T-helper 2 cell treated with Interferon-gamma antibody and Interleukin-4, amounts not matched to agents 100 ng/mL and 5 ng/mL, for 36 hours (primary cell): ENCODE measurements around the gene SDK1. TPM values are rescaled to one million over a fixed set of nuclear protein-coding genes. Genes with fewer than 3 reads are reported as not detected.

Experiments
- intact Hi-C: fragments of 100-400 bp; cut with micrococcal nuclease; formaldehyde crosslinking; loops from one replicate; pipeline ENCODE4 v1.15.1; 2023
- total RNA-seq: library from RNA; stranded (reverse); gene quantifications from 2 replicates; pipeline ENCODE4 v1.2.3, GENCODE V29; 2022

SDK1 gene
- total RNA-seq, 1 donor from 2014 or later, result 0.09 TPM

DNA sequence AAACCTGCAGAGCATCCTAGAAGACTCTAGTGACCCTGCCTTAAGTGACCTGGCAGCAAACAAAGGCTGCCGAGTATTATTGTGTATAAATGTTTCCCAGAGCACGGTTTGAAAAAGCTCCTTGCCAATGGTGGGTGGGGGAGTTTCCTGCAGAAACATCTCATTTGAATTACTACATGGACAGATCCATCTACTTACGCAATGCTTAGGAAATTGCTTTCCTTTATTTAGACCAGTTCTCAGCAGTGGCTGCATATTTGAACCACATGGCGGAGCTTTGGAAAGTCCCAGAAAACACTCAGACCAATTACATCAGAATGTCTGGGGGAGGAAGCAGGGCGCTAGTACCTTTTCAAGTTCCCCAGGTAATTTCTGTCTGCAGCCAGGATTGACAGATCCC, 560.9 kb downstream of the SDK1 start:
- intact Hi-C loops, result no loop called here

DNA sequence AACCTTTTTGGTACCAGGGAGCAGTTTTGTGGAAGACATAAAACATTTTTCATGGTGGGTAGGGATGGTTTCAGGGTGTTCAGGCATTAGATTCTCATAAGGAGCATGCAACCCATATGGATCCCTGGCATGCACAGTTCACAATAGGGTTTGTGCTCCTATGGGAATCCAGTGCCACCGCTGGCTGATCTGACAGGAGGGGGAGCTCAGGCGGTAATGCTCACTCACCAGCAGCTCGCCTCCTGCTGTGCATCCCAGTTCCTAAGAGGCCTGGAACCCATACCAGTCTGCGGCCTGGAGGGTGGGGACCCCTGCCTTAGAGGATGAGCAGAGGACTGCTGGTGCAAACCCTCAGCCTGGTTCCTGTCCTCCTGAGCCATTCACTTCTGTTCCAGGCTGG, 561.7 kb downstream of the SDK1 start:
- intact Hi-C loops, result no loop called here

DNA sequence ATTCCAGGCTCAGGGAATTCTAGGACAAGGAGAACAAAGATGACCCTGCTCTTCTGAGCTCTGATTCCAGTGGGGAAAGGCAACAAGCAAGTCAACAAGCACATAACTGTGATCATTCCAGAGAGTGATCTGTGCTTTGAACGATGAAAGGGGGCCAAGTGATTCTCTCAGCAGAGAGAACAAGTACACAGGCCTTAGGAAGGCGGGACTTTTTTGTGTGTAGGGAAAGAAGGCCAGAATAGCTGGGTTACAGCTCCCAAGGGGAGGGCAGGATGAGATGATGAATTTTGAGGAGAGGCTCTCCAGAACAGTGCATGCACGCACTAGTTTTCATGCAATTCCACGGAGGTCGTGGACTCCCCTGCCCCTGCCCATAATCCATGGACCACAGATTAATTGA, 565.2 kb downstream of the SDK1 start:
- intact Hi-C loops, result no loop called here

DNA sequence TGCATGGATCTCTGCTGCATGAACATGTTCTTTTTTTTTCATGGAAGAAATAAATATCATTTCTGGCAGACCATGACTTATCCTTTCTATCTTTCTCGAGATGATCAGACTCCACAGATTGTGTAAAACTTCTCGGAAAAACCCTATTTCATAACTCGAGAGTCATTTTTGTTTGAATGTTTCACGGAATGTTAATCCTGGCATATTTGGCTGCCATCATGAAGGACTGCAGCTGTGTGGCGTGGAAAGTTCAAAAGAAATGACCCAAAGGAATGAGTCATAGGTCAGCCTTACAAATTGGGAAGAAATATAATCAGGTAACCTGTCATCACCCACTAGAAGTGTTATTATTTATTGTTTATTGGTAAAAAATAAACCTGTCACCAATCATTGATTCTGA, 566.8 kb downstream of the SDK1 start:
- intact Hi-C loops, result no loop called here

- intact Hi-C loops, result no loop called here
Measured at GRCh38 chr7:3879355-3880075, 578.5 kb downstream of the SDK1 start.

DNA sequence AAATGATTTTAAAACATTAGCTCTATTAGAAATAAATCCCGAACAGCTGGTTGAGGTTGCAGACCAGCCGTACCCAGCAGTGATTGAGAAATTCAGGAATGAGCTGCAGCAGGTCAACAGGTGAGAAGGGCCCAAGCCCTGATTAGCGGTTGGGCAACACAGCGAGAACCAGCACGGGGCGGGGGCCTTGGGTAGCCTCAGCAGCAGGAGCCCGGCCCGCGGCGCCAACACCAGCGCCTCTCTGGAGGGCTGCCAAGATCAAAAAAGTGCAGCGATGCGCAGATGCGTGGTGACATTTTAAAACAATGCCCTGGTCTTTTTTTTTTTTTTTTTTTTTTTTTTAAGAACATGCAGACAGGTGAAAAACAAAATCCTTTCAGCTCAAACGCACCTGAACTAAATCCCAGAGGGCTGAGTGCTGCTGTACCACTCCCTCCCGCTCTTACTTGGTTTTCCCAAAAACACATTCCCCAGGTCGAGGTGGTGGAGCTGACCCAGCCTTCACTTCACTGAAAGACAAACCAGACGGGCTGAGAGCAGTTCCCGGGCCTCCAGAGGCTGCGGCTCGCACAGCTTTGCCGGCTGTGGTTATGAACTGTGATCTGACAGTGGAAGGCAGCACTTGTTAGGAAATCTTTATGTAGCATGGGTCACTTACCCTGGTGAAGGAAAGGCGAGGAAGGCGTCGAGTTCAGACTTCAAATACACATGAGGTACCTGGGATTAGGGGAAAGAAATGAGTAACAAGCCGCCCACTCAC, 579.4 kb downstream of the SDK1 start:
- intact Hi-C loops, result no loop called here

- intact Hi-C loops, result no loop called here
Measured at GRCh38 chr7:3882782-3883181, 581.7 kb downstream of the SDK1 start.

GRCh38 chr7:3884543-3884942, 583.5 kb downstream of the SDK1 start:
- intact Hi-C loops, result no loop called here

GRCh38 chr7:3887096-3887690, 586.1 kb downstream of the SDK1 start:
- intact Hi-C loops, result no loop called here

DNA sequence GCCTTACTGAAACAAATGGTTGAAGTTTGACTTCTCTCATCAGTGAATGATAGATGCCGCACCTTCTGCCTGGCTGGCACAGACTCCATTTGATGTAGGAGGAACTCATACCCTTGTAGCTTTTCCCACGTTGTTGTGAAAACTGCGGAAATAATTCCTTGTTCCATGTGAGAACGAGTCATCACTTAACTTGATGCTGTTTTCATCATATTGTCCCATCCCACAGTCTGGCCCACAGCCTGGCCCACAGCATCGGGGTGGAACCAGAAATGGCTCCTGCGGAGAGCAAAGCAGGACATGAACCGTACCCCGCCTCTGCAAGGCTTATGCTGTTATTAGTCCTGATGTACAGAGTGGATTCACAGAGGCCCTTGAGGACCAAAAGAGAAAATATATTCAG, 587.0 kb downstream of the SDK1 start:
- intact Hi-C loops, result no loop called here

DNA sequence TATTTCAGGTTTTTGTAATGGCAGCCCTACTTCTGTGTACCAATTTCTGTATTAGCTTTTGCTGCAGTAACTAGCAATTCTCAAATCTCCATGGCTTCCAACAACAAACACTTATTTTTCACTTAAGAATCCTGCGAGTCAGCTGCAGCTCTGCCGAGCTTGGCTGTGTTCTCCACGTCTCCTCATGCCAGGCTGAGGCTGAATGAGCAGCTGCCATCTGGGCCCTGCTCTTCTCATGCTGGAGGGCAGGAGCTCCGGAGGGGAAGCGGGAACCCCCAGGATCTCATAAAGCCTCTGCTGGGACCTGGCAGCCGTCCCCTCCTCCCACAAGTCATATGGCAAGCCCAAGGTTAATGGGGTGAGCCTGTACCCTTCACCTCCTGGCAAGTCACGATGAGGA, 591.1 kb downstream of the SDK1 start:
- intact Hi-C loops, result no loop called here

DNA sequence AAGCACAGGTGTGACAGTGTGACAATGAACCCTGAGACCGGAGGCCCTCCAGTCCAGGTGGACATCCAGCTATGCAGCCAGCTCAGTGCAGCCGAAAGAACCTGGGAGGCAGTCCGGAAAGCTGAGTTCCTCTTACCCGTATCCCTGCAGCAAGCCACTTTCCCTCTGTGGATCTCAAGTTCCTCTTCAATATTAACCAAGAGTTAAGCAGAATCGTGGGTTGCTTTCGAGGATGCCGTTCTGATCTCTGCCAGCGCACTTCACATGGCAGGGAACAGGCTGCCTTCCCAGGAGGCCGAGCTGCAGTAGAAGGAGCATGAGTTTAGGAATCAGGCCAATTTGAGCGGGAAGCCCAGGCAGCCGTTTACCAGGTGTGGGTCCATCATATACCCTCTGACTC, 591.6 kb downstream of the SDK1 start:
- intact Hi-C loops, result no loop called here

GRCh38 chr7:3893151-3893788, 592.2 kb downstream of the SDK1 start:
- intact Hi-C loops, result no loop called here

DNA sequence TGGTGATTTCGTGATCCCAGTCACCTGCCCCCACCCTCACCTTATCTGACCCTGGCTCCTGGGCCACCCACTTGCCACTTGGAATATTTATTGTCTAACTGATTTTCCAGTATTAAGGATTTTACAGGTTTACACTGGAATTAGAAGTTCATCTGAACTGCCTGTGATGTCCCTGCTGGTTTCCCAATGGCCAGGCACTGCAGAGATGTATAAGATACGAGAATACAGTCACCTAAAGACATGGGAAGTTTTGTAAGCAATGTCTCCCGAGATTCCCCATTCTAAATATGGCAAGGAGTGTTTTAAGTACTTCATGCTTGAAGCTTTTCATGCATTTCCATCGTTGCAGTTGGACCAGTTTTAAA, 592.7 kb downstream of the SDK1 start:
- intact Hi-C loops, result no loop called here

GRCh38 chr7:3895341-3896116, 594.5 kb downstream of the SDK1 start:
- intact Hi-C loops, result no loop called here

DNA sequence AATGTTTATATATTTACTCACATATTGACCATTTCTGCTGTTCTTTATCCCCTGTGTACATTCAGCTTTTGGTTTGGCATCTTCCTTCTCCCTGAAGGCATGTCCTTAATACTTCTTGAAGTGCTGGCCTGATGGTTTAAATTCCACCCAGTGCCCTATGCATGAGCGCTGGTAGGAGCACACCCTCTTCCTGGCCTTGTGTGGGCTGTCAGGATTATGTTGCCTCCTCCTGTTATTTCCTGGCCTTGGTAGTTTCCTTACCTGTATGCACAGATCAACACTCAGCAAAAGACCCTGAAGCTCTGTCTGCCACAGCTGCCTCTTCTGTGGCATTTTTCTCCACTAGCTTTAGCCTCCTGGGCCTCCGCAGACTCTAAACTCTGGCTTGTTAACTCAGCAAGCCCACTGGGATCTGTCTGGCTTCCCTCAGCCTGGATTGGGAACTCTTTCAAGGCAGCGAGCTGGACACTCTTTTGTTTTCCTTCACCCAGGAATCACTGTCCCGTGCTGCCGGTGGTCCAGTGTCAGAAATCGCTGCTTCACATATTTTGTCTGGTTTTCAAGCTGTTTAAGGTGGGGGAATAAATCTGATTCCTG, 595.2 kb downstream of the SDK1 start:
- intact Hi-C loops, result no loop called here

GRCh38 chr7:3897430-3898372, 596.6 kb downstream of the SDK1 start:
- intact Hi-C loops, result no loop called here

DNA sequence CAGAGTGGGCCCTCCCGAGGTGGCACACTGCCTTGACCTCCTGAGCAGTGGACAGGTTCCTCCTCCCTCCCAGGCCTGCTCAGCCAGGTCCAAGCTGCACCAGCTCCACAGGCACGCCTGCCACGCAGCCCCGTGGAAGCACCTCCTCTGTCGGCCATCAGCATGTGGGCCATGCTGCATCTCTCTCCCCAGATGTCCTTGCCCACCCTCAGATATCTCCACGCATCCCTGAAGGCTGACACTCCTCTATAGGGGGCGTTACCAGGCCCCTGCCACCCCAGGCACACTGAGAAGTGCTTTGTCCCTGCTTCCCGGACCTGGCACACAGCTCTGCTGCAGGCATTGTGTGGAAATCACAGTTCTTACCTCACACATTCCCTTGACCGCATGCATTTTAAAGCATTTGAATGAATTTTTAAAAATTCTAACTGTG, 598.5 kb downstream of the SDK1 start:
- intact Hi-C loops, result no loop called here

DNA sequence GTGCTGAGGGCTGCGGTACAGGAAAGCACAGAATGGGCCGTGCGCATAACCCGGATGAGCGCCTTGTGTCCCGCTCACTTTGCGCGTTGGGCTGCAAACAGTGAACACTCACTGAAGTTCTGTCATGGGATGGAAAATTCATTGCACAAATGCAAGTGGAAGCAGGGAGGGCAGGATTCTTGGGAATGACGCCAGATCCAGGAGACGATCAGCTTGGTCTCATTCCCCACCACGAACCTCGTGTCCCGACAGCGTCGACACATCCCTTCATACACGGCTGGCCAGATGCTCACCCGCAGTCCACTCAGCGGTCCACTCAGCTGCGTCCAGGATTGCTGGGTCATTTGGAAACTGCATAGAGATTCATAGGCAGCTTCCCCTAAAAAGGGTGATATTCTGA, 607.1 kb downstream of the SDK1 start:
- intact Hi-C loops, result no loop called here

DNA sequence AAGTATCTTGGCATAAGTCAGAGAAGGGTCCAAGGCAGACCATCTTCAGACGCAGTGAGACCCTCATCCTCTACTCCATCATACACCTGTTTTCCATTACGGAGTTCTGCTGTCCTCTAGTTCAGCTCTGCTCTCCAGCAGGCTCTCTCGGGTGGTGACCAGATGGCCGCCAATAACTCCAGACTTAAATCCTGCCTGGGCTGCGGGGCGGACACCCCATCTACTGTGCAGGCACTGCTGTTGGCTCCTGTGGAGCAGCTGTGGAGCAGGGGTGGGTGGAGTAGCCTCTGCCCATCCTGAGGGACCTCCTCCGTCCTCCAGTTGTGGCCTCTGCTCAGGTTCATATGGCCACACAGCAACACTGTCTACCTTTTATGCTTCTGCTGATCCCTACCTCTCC, 608.1 kb downstream of the SDK1 start:
- intact Hi-C loops, result no loop called here
